Skin of body (tissue), 2 donors: ENCODE data around the gene OR5AS1. TPM values are rescaled to one million over a fixed set of nuclear protein-coding genes. Genes with fewer than 3 reads are reported as not detected.
"Not testable (repeated sequence)": the region's sequence is repeated elsewhere in the genome, so short reads cannot be mapped to it uniquely, and the experiment has no call there.

Experiments
- DNase-seq: peaks from one replicate; lab custom pipeline; 2025; lab: John Stamatoyannopoulos, UW
- total RNA-seq: library from RNA; depleted of rRNA; stranded (reverse); fragments of >200 nt; gene quantifications from one replicate; pipeline ENCODE4 v1.2.3, GENCODE V29; 2014

Gene OR5AS1
- not detected for total RNA-seq

DNA sequence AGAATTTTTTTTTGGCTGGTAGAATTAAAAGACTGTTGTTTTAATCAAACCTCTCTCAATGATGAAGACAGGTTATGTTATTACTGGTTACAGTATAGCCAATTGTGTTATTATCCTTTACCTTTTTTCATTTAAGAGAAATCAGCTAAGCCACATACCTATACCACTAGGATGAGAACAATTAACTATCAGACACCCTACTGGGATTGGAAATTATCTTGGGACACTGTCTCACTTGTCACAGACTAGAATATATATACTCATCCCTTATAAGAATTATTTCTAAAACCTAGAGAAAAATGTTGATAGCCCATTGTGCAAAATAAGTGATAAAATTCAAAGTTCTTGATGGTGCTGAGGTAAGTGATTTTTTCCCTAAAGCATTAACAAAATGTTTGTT, at the start of gene OR5AS1:
TSS of gene OR5AS1 (plus strand) at position 301 of the 400 bp plus-strand sequence. CDS start 2,765 bp downstream, outside the sequence.
- no peak for DNase-seq

DNA sequence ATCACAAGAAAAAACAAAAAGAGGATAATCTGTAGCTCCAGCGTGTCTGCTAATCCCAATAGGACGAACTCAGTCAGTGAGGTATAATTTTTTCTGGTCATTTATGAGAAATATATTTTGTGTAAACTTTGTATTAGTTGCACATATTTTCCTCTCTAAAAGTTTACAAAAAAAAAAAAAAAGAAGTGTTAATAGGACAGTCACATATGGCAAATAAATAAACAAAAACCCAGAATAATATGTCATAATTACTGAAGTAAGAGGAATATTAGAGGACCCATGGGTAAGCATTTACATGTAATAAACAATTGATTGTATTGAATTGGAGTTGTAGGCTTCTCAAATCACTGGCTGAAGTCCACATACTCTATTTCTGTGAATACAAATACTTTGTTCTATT, 32.9 kb upstream of the OR5AS1 start, which contains the start of gene OR5F1:
TSS of gene OR5F1 (minus strand) at position 101 of the 400 bp plus-strand sequence. CDS start at position 101, 0 bp downstream.
- DNase-seq: no peak

DNA sequence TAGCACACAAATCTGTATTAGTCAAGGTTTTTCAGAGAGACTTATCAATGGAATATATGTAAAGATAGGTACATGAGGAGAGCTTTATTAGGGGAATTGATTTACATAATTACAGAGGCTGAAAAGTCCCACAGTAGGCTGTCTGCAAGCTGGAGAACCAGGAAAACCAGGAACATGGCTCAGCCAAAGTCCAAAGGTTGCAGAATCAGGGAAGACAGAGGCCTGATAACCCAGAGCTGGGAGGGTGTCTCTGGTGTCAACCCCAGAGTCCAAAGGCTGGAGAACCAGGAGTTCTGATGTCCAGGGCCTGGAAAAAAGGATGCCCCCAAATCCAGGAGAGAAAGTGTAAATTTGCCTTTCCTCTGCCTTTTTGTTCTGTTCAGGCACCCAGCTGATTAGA, 16.7 kb upstream of the OR5AS1 start:
- no peak for DNase-seq

- no peak for DNase-seq
Observed at GRCh38 chr11:56013805-56014204, 13.6 kb upstream of the OR5AS1 start.

- DNase-seq: no peak
Observed at GRCh38 chr11:56045538-56045937, 18.1 kb downstream of the OR5AS1 start.

DNA sequence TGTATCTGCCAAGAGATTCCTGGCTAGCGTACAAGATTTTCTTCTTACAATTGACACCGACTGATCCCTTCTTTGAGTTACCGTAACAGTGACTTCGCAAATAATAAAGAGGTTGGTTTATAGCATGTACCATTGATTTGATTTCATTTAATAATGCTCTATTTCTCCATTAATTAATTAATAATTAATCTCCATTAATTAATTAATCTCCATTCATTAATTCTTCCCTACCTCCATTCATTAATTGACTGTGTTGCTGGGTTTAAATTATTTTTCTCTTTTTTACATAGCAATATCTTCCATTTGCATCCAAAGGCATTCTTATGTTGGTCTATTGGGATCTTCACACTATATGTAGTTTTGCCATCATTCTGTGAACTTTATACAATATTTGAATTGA, 21.0 kb downstream of the OR5AS1 start:
- DNase-seq: no peak

GRCh38 chr11:56049487-56049886, 22.0 kb downstream of the OR5AS1 start:
- no peak for DNase-seq

DNA sequence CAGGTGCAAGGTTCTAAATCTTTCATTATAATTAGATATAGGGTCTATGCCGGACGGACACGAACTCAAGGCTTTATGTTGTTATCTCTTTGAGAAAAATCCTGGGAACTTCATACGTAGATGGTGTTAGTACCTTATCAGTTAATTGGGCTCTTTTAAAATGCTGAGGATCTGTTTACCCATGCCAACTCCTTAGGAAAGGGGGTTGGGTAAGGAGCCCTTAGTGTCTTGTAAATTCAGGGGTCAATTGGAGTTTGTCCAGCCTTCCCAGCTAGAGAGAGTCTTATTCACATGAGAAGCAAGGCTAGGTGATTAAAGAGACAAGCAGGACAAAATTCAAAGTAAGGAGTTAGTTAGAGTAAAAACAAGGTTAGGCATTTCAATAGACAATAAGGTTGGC, 28.9 kb downstream of the OR5AS1 start:
- DNase-seq: not testable (repeated sequence)

GRCh38 chr11:56057661-56058237, 30.3 kb downstream of the OR5AS1 start:
- not testable (repeated sequence) for DNase-seq

DNA sequence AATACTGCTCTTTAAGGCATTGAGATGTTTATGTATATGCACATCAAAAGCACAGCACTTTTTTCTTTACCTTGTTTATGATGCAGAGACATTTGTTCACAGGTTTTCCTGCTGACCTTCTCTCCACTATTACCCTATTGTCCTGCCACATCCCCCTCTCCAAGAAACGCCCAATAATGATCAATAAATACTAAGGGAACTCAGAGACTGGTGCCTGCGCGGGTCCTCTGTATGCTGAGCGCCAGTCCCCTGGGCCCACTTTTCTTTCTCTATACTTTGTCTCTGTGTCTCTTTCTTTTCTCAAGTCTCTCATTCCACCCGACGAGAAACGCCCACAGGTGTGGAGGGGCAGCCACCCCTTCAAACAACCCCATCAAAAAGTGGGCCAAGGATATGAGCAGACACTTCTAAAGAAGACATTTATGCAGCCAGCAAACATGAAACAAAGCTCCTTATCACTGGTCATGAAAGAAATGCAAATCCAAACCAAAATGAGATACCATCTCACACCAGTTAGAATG, 30.9 kb downstream of the OR5AS1 start:
- DNase-seq: not testable (repeated sequence)

GRCh38 chr11:56066980-56067379, 39.5 kb downstream of the OR5AS1 start:
- no peak for DNase-seq

Other genes with a start within 250 kb of the OR5AS1 start
- not detected for gene OR5D14, start 232.1 kb upstream of the OR5AS1 start, total RNA-seq
- not detected for gene OR5L1, start 216.3 kb upstream of the OR5AS1 start, total RNA-seq
- gene OR5D18, start 208.0 kb upstream of the OR5AS1 start, total RNA-seq: not detected
- gene OR5L2, start 200.4 kb upstream of the OR5AS1 start, total RNA-seq: not detected
- gene OR5D16, start 188.9 kb upstream of the OR5AS1 start, total RNA-seq: not detected
- not detected for gene TRIM51, start 144.4 kb upstream of the OR5AS1 start, total RNA-seq
- not detected for gene OR5W2, start 113.1 kb upstream of the OR5AS1 start, total RNA-seq
- not detected for gene OR5I1, start 91.3 kb upstream of the OR5AS1 start, total RNA-seq
- not detected for gene OR10AG1, start 57.7 kb upstream of the OR5AS1 start, total RNA-seq
- not detected for gene OR5F1, start 33.0 kb upstream of the OR5AS1 start, total RNA-seq
- not detected for gene OR8I2, start 65.7 kb downstream of the OR5AS1 start, total RNA-seq
- gene OR8H2, start 76.0 kb downstream of the OR5AS1 start, total RNA-seq: not detected
- not detected for gene OR8H3, start 94.7 kb downstream of the OR5AS1 start, total RNA-seq
- gene OR8J3, start 112.5 kb downstream of the OR5AS1 start, total RNA-seq: not detected
- not detected for gene OR8K5, start 132.7 kb downstream of the OR5AS1 start, total RNA-seq
- not detected for gene OR5J2, start 149.0 kb downstream of the OR5AS1 start, total RNA-seq
- gene OR5T2, start 206.6 kb downstream of the OR5AS1 start, total RNA-seq: not detected
- not detected for gene OR5T3, start 224.6 kb downstream of the OR5AS1 start, total RNA-seq
- gene OR5T1, start 246.5 kb downstream of the OR5AS1 start, total RNA-seq: not detected